ENCODE measurements around the gene DDN. TPM values are rescaled to one million over a fixed set of nuclear protein-coding genes. Genes with fewer than 3 reads are reported as not detected.

The DDN gene
- total and polyA plus RNA-seq, 9 of the 15 experiments (the other 6 are each of a cell fraction or from before 2014, with no cell fraction given): 0.03 to 3.6 (median 1.6) TPM

DNA sequence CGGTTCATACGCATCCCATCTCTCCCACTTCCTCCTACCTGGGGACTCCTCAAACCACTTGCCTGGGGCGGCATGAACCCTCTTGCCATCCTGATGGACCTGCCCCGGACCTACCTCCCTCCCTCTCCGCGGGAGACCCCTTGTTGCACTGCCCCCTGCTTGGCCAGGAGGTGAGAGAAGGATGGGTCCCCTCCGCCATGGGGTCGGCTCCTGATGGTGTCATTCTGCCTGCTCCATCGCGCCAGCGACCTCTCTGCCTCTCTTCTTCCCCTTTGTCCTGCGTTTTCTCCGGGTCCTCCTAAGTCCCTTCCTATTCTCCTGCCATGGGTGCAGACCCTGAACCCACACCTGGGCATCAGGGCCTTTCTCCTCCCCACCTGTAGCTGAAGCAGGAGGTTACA lies 17.4 kb downstream of the DDN start:
- POLR2A ChIA-PET: interaction anchor here (1.0 kb wide), 1 partner anchor 47 kb away, joined by 3 read pairs; no protein-coding TSS in a partner anchor
- ATAC-seq (no peak), DNase-seq (ENCODE audit: extremely low read depth in 1 of 4, low spot score in 3 of 4) (no peak), FAIRE-seq (no peak)
- H3K4me2 ChIP-seq (ENCODE audit: insufficient read depth, low read length): no peak overlapping the region
- H3K4me1 ChIP-seq (replicated peaks in 1 of 2; ENCODE audit: control insufficient read depth in 2 of 2, insufficient read depth in 2 of 2, low read length in 2 of 2): peaks cover 6 to 45% of the 10 kb centered on the region in 2 experiments; a peak in 3 of 5 replicates
- in situ Hi-C loops (cut with MboI) (no loop called here), intact Hi-C loops (cut with micrococcal nuclease) (loop anchor here (10.0 kb wide), 1 partner anchor 227 kb away; no protein-coding TSS in a partner anchor)
- H2AFZ ChIP-seq (ENCODE audit: low read depth, low read length): no peak overlapping the region
- peaks cover 46 to 75% of the 10 kb centered on the region in 2 experiments; a peak in 4 of 5 replicates for H3K27me3 ChIP-seq (ENCODE audit: control insufficient read depth in 2 of 2, insufficient read depth in 2 of 2, low read length in 2 of 2)
- H3K36me3 ChIP-seq (ENCODE audit: control insufficient read depth, insufficient read depth, low read length): no peaks in the 10 kb centered on the region
- no peak overlapping the region; a peak in 1 of 4 replicates for H3K9ac ChIP-seq (ENCODE audit: insufficient read depth in 1 of 2, low read depth in 2 of 2, low read length in 2 of 2)
- H3K4me3 ChIP-seq: no peak overlapping the region
- H4K20me1 ChIP-seq (replicated peaks; ENCODE audit: control insufficient read depth, insufficient read depth, low read length): no peaks in the 10 kb centered on the region; the same call in none of the 2 replicates
- WGBS (ENCODE audit: insufficient coverage, low coverage, missing lambda C conversion rate): 22% methylated on average over 8 of the region's 13 CpGs
- CTCF ChIA-PET (ENCODE audit: low intra/inter-chr PET ratio): no interaction called here
- H3K79me2 ChIP-seq (ENCODE audit: control insufficient read depth, insufficient read depth, low read length): no peaks in the 10 kb centered on the region
- no peak overlapping the region for H3K27ac ChIP-seq (ENCODE audit: extremely low read depth, low read depth, low read length)
- H3K9me3 ChIP-seq (replicated peaks; ENCODE audit: control insufficient read depth, insufficient read depth, low read depth, low read length): no peaks in the 10 kb centered on the region
- no TSS peak for BruUV-seq (replicated peaks)
- peaks cover 3% of the 10 kb centered on the region for H3K9me1 ChIP-seq (ENCODE audit: control insufficient read depth, insufficient read depth, low read length)
- TF ChIP-seq, protein P1, sequence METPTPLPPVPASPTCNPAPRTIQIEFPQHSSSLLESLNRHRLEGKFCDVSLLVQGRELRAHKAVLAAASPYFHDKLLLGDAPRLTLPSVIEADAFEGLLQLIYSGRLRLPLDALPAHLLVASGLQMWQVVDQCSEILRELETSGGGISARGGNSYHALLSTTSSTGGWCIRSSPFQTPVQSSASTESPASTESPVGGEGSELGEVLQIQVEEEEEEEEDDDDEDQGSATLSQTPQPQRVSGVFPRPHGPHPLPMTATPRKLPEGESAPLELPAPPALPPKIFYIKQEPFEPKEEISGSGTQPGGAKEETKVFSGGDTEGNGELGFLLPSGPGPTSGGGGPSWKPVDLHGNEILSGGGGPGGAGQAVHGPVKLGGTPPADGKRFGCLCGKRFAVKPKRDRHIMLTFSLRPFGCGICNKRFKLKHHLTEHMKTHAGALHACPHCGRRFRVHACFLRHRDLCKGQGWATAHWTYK (CRISPR knock-in tag; IDR thresholded peaks at IDR 0.05): no peak
- TF ChIP-seq ZFP36 (IDR thresholded peaks at IDR 0.05; ENCODE audit: low read depth, low read length, partially characterized antibody) (no peak), PCBP2 (IDR thresholded peaks at IDR 0.05; ENCODE audit: low read depth, low read length, poor library complexity, severe bottlenecking) (no peak), NR4A1 (CRISPR knock-in tag; IDR thresholded peaks at IDR 0.05) (no peak), NR4A1 (tag; IDR thresholded peaks at IDR 0.05) (no peak), PTRF (tag; IDR thresholded peaks at IDR 0.05) (no peak), YY1 (IDR thresholded peaks at IDR 0.05; ENCODE audit: borderline replicate concordance in 1 of 3, control insufficient read depth in 1 of 3, extremely low read depth in 1 of 3, insufficient read depth in 3 of 3, insufficient read length in 1 of 3, insufficient replicate concordance in 2 of 3, low read depth in 1 of 3, low read length in 2 of 3) (no peak), PHF21A (IDR thresholded peaks at IDR 0.05; ENCODE audit: borderline replicate concordance, low read depth) (no peak), KAT2B (IDR thresholded peaks at IDR 0.05; ENCODE audit: low read depth, low read length) (no peak), HCFC1 (IDR thresholded peaks at IDR 0.05; ENCODE audit: low read depth, low read length) (no peak), C11orf30 (IDR thresholded peaks at IDR 0.05; ENCODE audit: low read depth) (no peak), ILK (tag; IDR thresholded peaks at IDR 0.05; ENCODE audit: borderline replicate concordance, low read depth) (no peak)
- TF ChIP-seq, protein P2, sequence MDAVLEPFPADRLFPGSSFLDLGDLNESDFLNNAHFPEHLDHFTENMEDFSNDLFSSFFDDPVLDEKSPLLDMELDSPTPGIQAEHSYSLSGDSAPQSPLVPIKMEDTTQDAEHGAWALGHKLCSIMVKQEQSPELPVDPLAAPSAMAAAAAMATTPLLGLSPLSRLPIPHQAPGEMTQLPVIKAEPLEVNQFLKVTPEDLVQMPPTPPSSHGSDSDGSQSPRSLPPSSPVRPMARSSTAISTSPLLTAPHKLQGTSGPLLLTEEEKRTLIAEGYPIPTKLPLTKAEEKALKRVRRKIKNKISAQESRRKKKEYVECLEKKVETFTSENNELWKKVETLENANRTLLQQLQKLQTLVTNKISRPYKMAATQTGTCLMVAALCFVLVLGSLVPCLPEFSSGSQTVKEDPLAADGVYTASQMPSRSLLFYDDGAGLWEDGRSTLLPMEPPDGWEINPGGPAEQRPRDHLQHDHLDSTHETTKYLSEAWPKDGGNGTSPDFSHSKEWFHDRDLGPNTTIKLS (IDR thresholded peaks at IDR 0.05; ENCODE audit: borderline replicate concordance, low read depth): no peak
- TF ChIP-seq, protein P3, sequence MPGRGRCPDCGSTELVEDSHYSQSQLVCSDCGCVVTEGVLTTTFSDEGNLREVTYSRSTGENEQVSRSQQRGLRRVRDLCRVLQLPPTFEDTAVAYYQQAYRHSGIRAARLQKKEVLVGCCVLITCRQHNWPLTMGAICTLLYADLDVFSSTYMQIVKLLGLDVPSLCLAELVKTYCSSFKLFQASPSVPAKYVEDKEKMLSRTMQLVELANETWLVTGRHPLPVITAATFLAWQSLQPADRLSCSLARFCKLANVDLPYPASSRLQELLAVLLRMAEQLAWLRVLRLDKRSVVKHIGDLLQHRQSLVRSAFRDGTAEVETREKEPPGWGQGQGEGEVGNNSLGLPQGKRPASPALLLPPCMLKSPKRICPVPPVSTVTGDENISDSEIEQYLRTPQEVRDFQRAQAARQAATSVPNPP (IDR thresholded peaks at IDR 0.05; ENCODE audit: borderline replicate concordance, insufficient read depth, insufficient read length): no peak
- TF ChIP-seq, protein P4, sequence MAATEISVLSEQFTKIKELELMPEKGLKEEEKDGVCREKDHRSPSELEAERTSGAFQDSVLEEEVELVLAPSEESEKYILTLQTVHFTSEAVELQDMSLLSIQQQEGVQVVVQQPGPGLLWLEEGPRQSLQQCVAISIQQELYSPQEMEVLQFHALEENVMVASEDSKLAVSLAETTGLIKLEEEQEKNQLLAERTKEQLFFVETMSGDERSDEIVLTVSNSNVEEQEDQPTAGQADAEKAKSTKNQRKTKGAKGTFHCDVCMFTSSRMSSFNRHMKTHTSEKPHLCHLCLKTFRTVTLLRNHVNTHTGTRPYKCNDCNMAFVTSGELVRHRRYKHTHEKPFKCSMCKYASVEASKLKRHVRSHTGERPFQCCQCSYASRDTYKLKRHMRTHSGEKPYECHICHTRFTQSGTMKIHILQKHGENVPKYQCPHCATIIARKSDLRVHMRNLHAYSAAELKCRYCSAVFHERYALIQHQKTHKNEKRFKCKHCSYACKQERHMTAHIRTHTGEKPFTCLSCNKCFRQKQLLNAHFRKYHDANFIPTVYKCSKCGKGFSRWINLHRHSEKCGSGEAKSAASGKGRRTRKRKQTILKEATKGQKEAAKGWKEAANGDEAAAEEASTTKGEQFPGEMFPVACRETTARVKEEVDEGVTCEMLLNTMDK (IDR thresholded peaks at IDR 0.05; ENCODE audit: borderline replicate concordance, insufficient read depth, low read depth, low read length, poor library complexity, severe bottlenecking): no peak

All from K562 (cell line).